Transverse colon (tissue), 4 donors: ENCODE results near the gene SNAP91. TPM values are rescaled to one million over a fixed set of nuclear protein-coding genes. Genes with fewer than 3 reads are reported as not detected.

Experiments
- DNase-seq: peaks from one replicate; pipeline ENCODE4 v3.0.0-alpha.2; 2019
- H3K27ac ChIP-seq, 4 donors: fragments of 200-600 bp; sonication (generic); 2 replicates each; pipeline ENCODE4 v1.5.1; 2016 to 2018; ENCODE audit warnings: inconsistent platforms in 4 of 4
- H3K27me3 ChIP-seq: fragments of 200-600 bp; sonication (generic); 2 replicates; pipeline ENCODE4 v1.5.1; 2017; ENCODE audit warnings: inconsistent platforms
- H3K36me3 ChIP-seq, 4 donors: fragments of 200-600 bp; sonication (generic); 2 replicates each; pipeline ENCODE4 v1.5.1; 2017 to 2019; ENCODE audit warnings: inconsistent platforms in 4 of 4
- H3K4me1 ChIP-seq, 4 donors: fragments of 200-600 bp; sonication (generic); 2 replicates each; pipeline ENCODE4 v1.5.1; 2017 to 2020; ENCODE audit warnings: inconsistent platforms in 4 of 4
- H3K4me3 ChIP-seq, 4 donors: fragments of 200-600 bp; sonication (generic); 1 replicate in 1 of 4; 2 replicates in 3 of 4; pipeline versions ENCODE4 v1.5.1 to v1.6.1; 2017 to 2019; ENCODE audit warnings: inconsistent platforms in 4 of 4
- H3K9me3 ChIP-seq, 2 donors: fragments of 200-600 bp; sonication (generic); 2 replicates each; pipeline ENCODE4 v1.5.1; 2017 to 2019; ENCODE audit warnings: inconsistent platforms in 2 of 2
- CTCF ChIP-seq, 5 experiments: fragments of 200-600 bp in 3 of 5; fragments of 450-650 bp in 2 of 5; sonication (generic) in 3 of 5; IDR thresholded peaks; 1 replicate in 2 of 5; 2 replicates in 3 of 5; pipeline ENCODE4 v1.5.1; 2016 to 2017; ENCODE audit warnings: antibody characterized with exemption in 5 of 5, inconsistent platforms in 3 of 5, mild to moderate bottlenecking in 2 of 5, moderate library complexity in 1 of 5
- EP300 ChIP-seq: sonication (generic); formaldehyde crosslinking; IDR thresholded peaks from one replicate; pipeline ENCODE4 v1.6.1; 2017; ENCODE audit warnings: antibody characterized with exemption, low read depth
- POLR2A ChIP-seq: fragments of 450-650 bp; IDR thresholded peaks from one replicate; pipeline ENCODE4 v1.6.1; 2016; ENCODE audit warnings: antibody characterized with exemption, mild to moderate bottlenecking, moderate library complexity
- POLR2AphosphoS5 ChIP-seq, 3 donors: sonication (generic); formaldehyde crosslinking; IDR thresholded peaks; one replicate each; pipeline ENCODE4 v1.6.1; 2016; ENCODE audit warnings: antibody characterized with exemption in 3 of 3
- WGBS, 2 donors: methylation state at CpG; one replicate each; pipeline ENCODE4 v1.1.5; 2018; ENCODE audit warnings: low coverage in 1 of 2; 5-methylcytosine and 5-hydroxymethylcytosine counted together
- in situ Hi-C, 4 donors: fragments of 200-750 bp; cut with MboI; loops; one replicate each; pipeline versions ENCODE4 v1.15.0 to v1.15.1; 2017; ENCODE audit warnings: low sequenced_read_pairs in 3 of 4, low pct_ligation_motif_present in 1 of 4, low pct_unique_long_range_greater_than_20kb in 1 of 4
- intact Hi-C: fragments of 100-400 bp; cut with DNase I; formaldehyde crosslinking; loops from one replicate; pipeline ENCODE4 v1.15.1; 2023; ENCODE audit warnings: low total_unique reads
- total RNA-seq, 4 donors: library from RNA; depleted of rRNA; stranded (reverse); fragments of >200 nt; gene quantifications; one replicate each; pipeline ENCODE4 v1.1.0, GENCODE V29; 2016

The SNAP91 gene
- total RNA-seq, 4 donors from 2014 or later, result 0.95 to 3.8 (median 1.5) TPM; not detected in 1

- Histone ChIP-seq H3K4me1 (no peaks in the 10 kb centered on the region), H3K9me3 (no peaks in the 10 kb centered on the region), H3K27ac (no peak overlapping the region), H3K4me3 (no peak overlapping the region), H3K27me3 (peaks cover 4% of the 10 kb centered on the region), H3K36me3 (no peaks in the 10 kb centered on the region)
- DNase-seq, result no peak
- intact Hi-C loops, result no loop called here
- WGBS, 2 donors, result 69 to 70% methylated on average over 4 of the region's 4 CpGs
- in situ Hi-C loops, result no loop called here
- TF ChIP-seq CTCF (IDR thresholded peaks at IDR 0.05) (no peak), POLR2AphosphoS5 (IDR thresholded peaks at IDR 0.05) (no peak), POLR2A (no peak), EP300 (no peak)
These were observed 172.0 kb downstream of the SNAP91 start for GRCh38 chr6:83536647-83537589.

GRCh38 chr6:83536034-83536646 is 172.8 kb downstream of the SNAP91 start:
- 35 to 39% methylated on average over 4 to 5 of the region's 5 CpGs for WGBS, 2 donors
- H3K27me3 ChIP-seq, result peaks cover 4% of the 10 kb centered on the region
- no peak for TF ChIP-seq EP300
- TF ChIP-seq CTCF (IDR thresholded peaks at IDR 0.05), result peak; percentile 38 to 71 (median 49)
- H3K4me1 ChIP-seq, result no peaks in the 10 kb centered on the region
- H3K9me3 ChIP-seq, result no peaks in the 10 kb centered on the region
- no peak overlapping the region for H3K27ac ChIP-seq
- intact Hi-C loops, result no loop called here
- peak; percentile 51 for DNase-seq
- in situ Hi-C loops, result no loop called here
- no peaks in the 10 kb centered on the region for H3K36me3 ChIP-seq
- no peak overlapping the region for H3K4me3 ChIP-seq

- no peak for DNase-seq
- TF ChIP-seq POLR2A (no peak), EP300 (no peak), POLR2AphosphoS5 (IDR thresholded peaks at IDR 0.05) (no peak), CTCF (IDR thresholded peaks at IDR 0.05) (no peak)
- in situ Hi-C loops, result loop anchor here (5.0 to 25.0 kb wide), 5 partner anchors 102 to 457 kb away; partner anchors contain the start of genes DOP1A (in 1 of the 4) and UBE3D (in 1 of the 4)
These were observed 190.0 kb downstream of the SNAP91 start for GRCh38 chr6:83518816-83519480.

DNA sequence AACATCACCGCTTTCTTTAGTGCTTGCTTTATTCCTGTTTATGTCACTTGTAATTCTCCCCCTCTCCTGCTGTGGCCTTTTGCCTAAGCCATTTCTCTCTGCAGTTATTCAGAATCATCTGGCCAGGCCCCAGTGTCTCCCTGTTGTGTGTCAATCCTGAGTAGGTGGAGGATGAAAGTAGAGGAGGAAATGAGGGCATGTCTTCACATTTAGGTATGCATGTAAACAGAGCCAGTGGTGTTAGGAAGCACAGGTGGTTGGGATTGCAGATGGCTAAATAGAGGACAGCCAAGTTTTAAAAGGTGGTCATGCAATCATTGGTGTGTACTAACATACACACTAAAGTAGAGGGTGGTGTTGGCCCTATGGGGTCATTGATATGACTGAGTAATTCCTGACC is 191.4 kb downstream of the SNAP91 start:
- Histone ChIP-seq H3K4me1 (peaks cover 0 to 5% (median 3%) of the 10 kb centered on the region in 4 donors), H3K9me3 (no peaks in the 10 kb centered on the region), H3K4me3 (no peak overlapping the region), H3K36me3 (no peaks in the 10 kb centered on the region), H3K27me3 (peaks cover 5% of the 10 kb centered on the region), H3K27ac (no peak overlapping the region)
- TF ChIP-seq POLR2AphosphoS5 (IDR thresholded peaks at IDR 0.05) (no peak), POLR2A (no peak), CTCF (IDR thresholded peaks at IDR 0.05) (no peak), EP300 (no peak)
- intact Hi-C loops, result loop anchor here (5.0 kb wide), 1 partner anchor 415 kb away; no protein-coding TSS in a partner anchor
- in situ Hi-C loops, result loop anchor here (5.0 to 25.0 kb wide), 5 partner anchors 100 to 455 kb away; partner anchors contain the start of genes DOP1A (in 1 of the 4) and UBE3D (in 1 of the 4)
- no peak for DNase-seq
- WGBS, 2 donors, result 50 to 81% methylated on average over 1 of the region's 1 CpG

More at GRCh38 chr6:83518816-83519480, 190.0 kb downstream of the SNAP91 start:
- Histone ChIP-seq H3K27ac (no peak overlapping the region), H3K36me3 (no peaks in the 10 kb centered on the region), H3K4me1 (no peaks in the 10 kb centered on the region), H3K9me3 (no peaks in the 10 kb centered on the region), H3K27me3 (no peaks in the 10 kb centered on the region), H3K4me3 (no peak overlapping the region)
- intact Hi-C loops, result loop anchor here (5.0 kb wide), 1 partner anchor 417 kb away; no protein-coding TSS in a partner anchor
- WGBS, 2 donors, result 71 to 73% methylated on average over 4 of the region's 4 CpGs
